Stimulated activated CD4-positive, alpha-beta T cell treated with anti-CD3 and anti-CD28 coated beads, Interleukin-1b, Interleukin-23, amount 100 ng/mL, for 24 hours (primary cell): Measurements from ENCODE around the gene GPR146.

Experiments
- DNase-seq, 4 experiments: peaks; one replicate each; pipeline ENCODE4 v3.0.0-alpha.2; 2020; ENCODE audit warnings: low read depth in 4 of 4, low spot score in 1 of 4

The GPR146 gene

GRCh38 chr7:1011297-1012003, 32.9 kb upstream of the GPR146 start:
- no peak for DNase-seq

GRCh38 chr7:1012004-1012715, 32.2 kb upstream of the GPR146 start:
- DNase-seq, result no peak

GRCh38 chr7:1012716-1013095, 31.6 kb upstream of the GPR146 start:
- DNase-seq, result no peak

GRCh38 chr7:1013581-1013980, 30.8 kb upstream of the GPR146 start:
- DNase-seq, result no peak

GRCh38 chr7:1014681-1015080, 29.7 kb upstream of the GPR146 start:
- DNase-seq, result no peak

GRCh38 chr7:1015196-1016121, 28.9 kb upstream of the GPR146 start:
- no peak for DNase-seq

- DNase-seq, result no peak
Observed at GRCh38 chr7:1016577-1017531, 27.5 kb upstream of the GPR146 start.

GRCh38 chr7:1017586-1018333, 26.6 kb upstream of the GPR146 start:
- no peak for DNase-seq

GRCh38 chr7:1018334-1018695, 26.0 kb upstream of the GPR146 start:
- DNase-seq, result no peak

- DNase-seq, result no peak
Observed at GRCh38 chr7:1019255-1019785, 25.0 kb upstream of the GPR146 start.

GRCh38 chr7:1019789-1020610, 24.3 kb upstream of the GPR146 start:
- no peak for DNase-seq

GRCh38 chr7:1020849-1021251, 23.5 kb upstream of the GPR146 start:
- DNase-seq, result no peak

- no peak for DNase-seq
Observed at GRCh38 chr7:1021366-1021765, 23.0 kb upstream of the GPR146 start.

- no peak for DNase-seq
Observed at GRCh38 chr7:1021931-1022330, 22.4 kb upstream of the GPR146 start.

- DNase-seq, result no peak
Observed at GRCh38 chr7:1022356-1022755, 22.0 kb upstream of the GPR146 start.

GRCh38 chr7:1022801-1023465, 21.4 kb upstream of the GPR146 start:
- DNase-seq, result no peak

GRCh38 chr7:1024331-1024841, 20.0 kb upstream of the GPR146 start:
- DNase-seq, result no peak
